Fibroblast of villous mesenchyme (primary cell): ENCODE data around the gene STXBP4. TPM values are rescaled to one million over a fixed set of nuclear protein-coding genes. Genes with fewer than 3 reads are reported as not detected.

ENCODE experiments used
- DNase-seq: peaks from one replicate; pipeline ENCODE4 v3.0.0-alpha.2; 2010; ENCODE audit warnings: low read depth
- H3K4me3 ChIP-seq: 2 replicates; pipeline ENCODE4 v1.5.1; 2011; ENCODE audit warnings: low read depth, mild to moderate bottlenecking, low read length
- total RNA-seq: library from RNA; depleted of rRNA; stranded (reverse); fragments of >200 nt; gene quantifications from 2 replicates; pipeline ENCODE4 v1.2.3, GENCODE V29; 2012
- TF ChIP-seq, protein P1 (sequence below): IDR thresholded peaks from 2 replicates; pipeline ENCODE4 v1.5.1; 2012; ENCODE audit warnings: low read depth, mild to moderate bottlenecking, low read length; ENCODE audit not compliant: insufficient read depth

Gene STXBP4
- total RNA-seq, 1 donor: 16.8 TPM

DNA sequence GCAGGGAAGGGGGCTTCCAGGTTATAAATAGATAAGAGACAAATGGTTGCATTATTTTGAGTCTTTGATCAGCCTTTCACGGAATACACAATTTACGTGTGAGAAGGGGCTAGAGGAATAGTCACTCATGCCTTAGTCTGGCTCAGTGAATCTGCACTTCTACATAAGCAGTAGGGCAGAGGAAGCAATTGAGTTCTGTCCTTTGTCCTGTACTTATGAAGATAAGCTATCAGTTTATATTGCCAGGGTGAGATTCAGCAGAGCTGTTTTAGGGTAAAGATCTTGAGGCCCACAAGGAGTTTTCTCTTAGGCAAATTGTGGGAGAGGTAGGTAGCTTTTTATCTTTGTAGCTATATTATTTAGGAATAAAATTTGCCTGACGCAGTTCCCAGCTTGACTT is 34.6 kb upstream of the STXBP4 start:
- H3K4me3 ChIP-seq: no peak overlapping the region
- TF ChIP-seq, protein P1, sequence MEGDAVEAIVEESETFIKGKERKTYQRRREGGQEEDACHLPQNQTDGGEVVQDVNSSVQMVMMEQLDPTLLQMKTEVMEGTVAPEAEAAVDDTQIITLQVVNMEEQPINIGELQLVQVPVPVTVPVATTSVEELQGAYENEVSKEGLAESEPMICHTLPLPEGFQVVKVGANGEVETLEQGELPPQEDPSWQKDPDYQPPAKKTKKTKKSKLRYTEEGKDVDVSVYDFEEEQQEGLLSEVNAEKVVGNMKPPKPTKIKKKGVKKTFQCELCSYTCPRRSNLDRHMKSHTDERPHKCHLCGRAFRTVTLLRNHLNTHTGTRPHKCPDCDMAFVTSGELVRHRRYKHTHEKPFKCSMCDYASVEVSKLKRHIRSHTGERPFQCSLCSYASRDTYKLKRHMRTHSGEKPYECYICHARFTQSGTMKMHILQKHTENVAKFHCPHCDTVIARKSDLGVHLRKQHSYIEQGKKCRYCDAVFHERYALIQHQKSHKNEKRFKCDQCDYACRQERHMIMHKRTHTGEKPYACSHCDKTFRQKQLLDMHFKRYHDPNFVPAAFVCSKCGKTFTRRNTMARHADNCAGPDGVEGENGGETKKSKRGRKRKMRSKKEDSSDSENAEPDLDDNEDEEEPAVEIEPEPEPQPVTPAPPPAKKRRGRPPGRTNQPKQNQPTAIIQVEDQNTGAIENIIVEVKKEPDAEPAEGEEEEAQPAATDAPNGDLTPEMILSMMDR: no peak
- no peak for DNase-seq

DNA sequence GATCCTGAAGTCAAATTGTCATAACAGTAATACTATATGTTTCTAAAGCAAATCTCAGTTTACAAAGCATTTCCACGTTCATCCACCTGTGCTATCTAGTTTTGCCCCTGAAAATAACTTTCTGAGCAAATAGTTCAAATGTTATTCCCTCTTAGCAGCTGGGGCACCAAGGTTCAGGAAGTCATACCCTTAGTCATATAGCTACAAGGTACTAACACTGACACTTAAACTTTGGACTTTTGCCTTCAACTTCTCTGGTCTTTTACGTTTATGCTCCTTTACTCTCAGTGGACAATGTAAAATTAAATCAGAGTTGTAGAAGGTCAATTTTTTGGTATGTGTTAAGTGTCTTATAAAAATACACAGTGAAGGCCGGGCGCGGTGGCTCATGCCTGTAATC is 33.1 kb upstream of the STXBP4 start:
- TF ChIP-seq, protein P1: no peak
- H3K4me3 ChIP-seq: no peak overlapping the region
- no peak for DNase-seq

DNA sequence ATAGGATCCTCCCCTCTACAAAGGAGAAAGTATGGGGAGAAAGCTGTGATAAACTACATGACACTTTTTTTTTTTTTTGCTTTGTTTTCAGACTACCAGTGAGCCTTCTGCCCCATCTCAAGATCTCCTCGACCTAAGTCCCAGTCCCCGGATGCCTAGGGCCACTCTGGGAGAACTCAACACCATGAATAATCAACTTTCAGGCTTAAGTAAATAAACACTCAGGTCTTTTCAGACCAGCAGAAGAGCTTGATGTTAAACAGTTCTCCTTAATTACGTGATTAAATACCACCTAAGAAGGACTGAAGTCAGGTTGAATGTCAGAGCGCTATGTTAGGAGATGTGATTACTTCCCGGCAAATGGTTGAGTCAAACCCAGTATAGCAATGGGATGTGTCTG is 31.5 kb upstream of the STXBP4 start:
- TF ChIP-seq, protein P1: no peak
- no peak for DNase-seq
- H3K4me3 ChIP-seq: no peak overlapping the region

DNA sequence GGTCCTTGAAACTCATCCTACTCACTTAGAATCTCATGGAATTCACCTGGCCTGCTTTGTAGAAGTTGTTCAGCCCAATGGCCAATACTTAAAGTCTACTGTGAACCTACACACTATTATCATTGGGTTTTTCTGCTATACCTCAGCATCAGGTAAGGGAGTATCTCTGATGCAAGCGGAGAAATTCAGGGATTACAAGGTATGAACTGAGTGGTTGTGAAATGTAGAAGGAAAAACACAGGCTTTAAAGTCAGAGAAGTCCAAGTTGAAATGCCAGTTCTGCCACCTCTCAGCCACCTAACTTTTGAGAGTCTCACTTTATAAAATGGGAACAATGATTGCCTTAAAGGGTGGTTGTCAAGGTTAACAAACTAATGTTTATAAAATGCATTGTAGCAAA is 31.1 kb upstream of the STXBP4 start:
- no peak overlapping the region for H3K4me3 ChIP-seq
- TF ChIP-seq, protein P1: no peak
- DNase-seq: no peak

DNA sequence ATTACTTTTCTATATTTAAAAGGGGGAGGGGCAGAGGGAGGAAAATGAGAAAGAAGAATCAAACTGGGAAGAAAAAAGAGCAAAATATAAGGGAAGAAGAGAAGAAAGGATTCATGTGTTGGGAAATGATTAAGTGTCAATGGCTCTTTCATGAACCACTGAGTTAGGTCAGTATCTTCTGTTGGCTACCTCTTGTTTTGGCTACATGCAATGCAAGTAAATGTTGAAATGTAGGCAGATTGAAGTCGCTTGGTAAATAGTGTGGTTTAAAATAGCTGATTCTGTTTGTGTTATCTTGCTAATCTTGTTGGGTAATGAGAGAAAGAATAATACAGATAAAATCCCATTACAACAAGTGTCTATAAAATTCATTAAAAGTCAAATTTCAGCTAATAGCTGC is 27.3 kb upstream of the STXBP4 start:
- TF ChIP-seq, protein P1: no peak
- no peak overlapping the region for H3K4me3 ChIP-seq
- no peak for DNase-seq

DNA sequence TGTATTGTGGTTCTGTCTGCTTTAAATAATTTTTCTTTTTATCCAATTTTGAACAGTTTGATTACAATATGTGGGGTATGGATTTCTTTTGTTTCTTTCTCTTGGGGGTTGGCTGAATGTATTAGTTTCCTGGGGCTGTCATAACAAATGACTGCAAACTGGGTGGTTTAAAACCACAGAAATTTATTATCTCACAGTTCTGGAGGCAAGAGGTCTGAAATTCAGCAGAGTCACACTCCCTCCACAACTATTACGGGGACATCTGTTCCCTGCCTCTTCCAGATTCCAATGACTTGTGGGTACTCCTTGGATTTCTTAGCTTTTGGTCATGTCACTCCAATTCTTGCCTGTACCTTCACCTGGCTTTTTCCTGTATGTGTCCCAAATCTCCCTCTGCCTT is 23.8 kb upstream of the STXBP4 start:
- TF ChIP-seq, protein P1: no peak
- no peak overlapping the region for H3K4me3 ChIP-seq
- DNase-seq: peak; percentile 22

DNA sequence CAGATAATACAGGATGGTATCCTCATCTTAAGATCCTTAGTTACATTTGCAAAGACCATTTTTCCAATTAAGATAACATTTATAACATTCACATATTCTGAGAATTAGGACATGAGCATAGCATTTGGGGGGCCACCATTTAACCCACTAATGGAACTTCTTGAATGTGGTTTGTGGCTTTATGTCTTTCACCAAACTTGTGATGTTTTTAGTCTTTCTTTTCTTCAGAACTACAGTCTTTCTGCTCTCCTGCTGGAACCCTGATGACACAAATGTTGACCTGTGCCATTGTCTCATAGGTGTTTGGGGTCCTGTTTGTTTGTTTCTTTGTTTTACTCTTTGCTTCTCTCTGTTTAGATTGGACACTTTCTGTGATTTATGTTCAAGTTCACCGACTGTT is 23.3 kb upstream of the STXBP4 start:
- DNase-seq: no peak
- TF ChIP-seq, protein P1: no peak
- no peak overlapping the region for H3K4me3 ChIP-seq
